Stimulated activated naive B cell treated with anti-CD40 and anti-IgM and Interleukin-4, amounts not matched to agents 10 μg/mL and 1 μg/mL and 100 μg/mL, for 72 hours (primary cell): ENCODE measurements around the gene CHAC1.
A peak's percentile ranks its signal among the peaks of the same experiment; 100 is the strongest.

Experiments
- ATAC-seq, 2 donors: fragments of 150-1000 bp; cut with Tn5 transposase; replicated peaks; 2 replicates each; pipeline ENCODE4 v1.10.0; 2021; ENCODE audit warnings: moderate library complexity in 1 of 2
- DNase-seq: peaks from one replicate; pipeline ENCODE4 v3.0.0; 2021
- H3K27ac Mint-ChIP-seq: one replicate; pipeline ENCODE4 v1.8.0; 2022; ENCODE audit warnings: mild to moderate bottlenecking, mixed read lengths
- H3K27me3 Mint-ChIP-seq, 2 donors: one replicate each; pipeline ENCODE4 v1.8.0; 2022; ENCODE audit warnings: mixed read lengths in 2 of 2
- H3K36me3 Mint-ChIP-seq, 2 donors: one replicate each; pipeline ENCODE4 v1.8.0; 2022; ENCODE audit warnings: mixed read lengths in 2 of 2, mild to moderate bottlenecking in 1 of 2
- H3K4me1 Mint-ChIP-seq, 2 donors: one replicate each; pipeline ENCODE4 v1.8.0; 2022; ENCODE audit warnings: mixed read lengths in 2 of 2, mild to moderate bottlenecking in 1 of 2
- H3K4me3 Mint-ChIP-seq, 2 donors: one replicate each; pipeline ENCODE4 v1.8.0; 2022; ENCODE audit warnings: mild to moderate bottlenecking in 2 of 2, mixed read lengths in 2 of 2, moderate library complexity in 1 of 2
- H3K9me3 Mint-ChIP-seq, 2 donors: one replicate each; pipeline ENCODE4 v1.8.0; 2022; ENCODE audit warnings: mixed read lengths in 2 of 2, mild to moderate bottlenecking in 1 of 2

Gene CHAC1

GRCh38 chr15:40952901-40953712, at the start of gene CHAC1:
TSS of gene CHAC1 (plus strand) at chr15:40953471. CDS start at chr15:40953584, 113 bp downstream.
- peak; percentile 96 to 98 for ATAC-seq
- H3K4me3 Mint-ChIP-seq, result peak within 1 kb of the TSS; percentile 87 to 92

GRCh38 chr15:40904552-40905201, 48.6 kb upstream of the CHAC1 start:
- no peaks in the 10 kb centered on the region for H3K27me3 Mint-ChIP-seq
- DNase-seq, result no peak
- peaks cover 37 to 42% of the 10 kb centered on the region in 2 donors for H3K36me3 Mint-ChIP-seq
- H3K4me1 Mint-ChIP-seq, result peaks cover 45 to 73% of the 10 kb centered on the region in 2 donors
- H3K4me3 Mint-ChIP-seq, result no peak overlapping the region
- ATAC-seq, result no peak
- no peaks in the 10 kb centered on the region for H3K9me3 Mint-ChIP-seq
- H3K27ac Mint-ChIP-seq, result no peak overlapping the region

More at GRCh38 chr15:40952901-40953712, at the start of gene CHAC1:
- Mint-ChIP-seq H3K27ac (peak within 1 kb of the TSS; percentile 91), H3K9me3 (no peaks in the 10 kb centered on the region), H3K4me1 (peaks cover 18 to 25% of the 10 kb centered on the region in 2 donors), H3K27me3 (peaks cover 5 to 12% of the 10 kb centered on the region in 2 donors), H3K36me3 (peaks cover 5 to 8% of the 10 kb centered on the region in 2 donors)
- peak; percentile 86 for DNase-seq

GRCh38 chr15:40906091-40906990, 46.9 kb upstream of the CHAC1 start:
- DNase-seq (peak; percentile 77), ATAC-seq (peak; percentile 77 to 82)
- H3K4me1 Mint-ChIP-seq, result peaks cover 42 to 64% of the 10 kb centered on the region in 2 donors
- H3K36me3 Mint-ChIP-seq, result peaks cover 25 to 27% of the 10 kb centered on the region in 2 donors
- no peaks in the 10 kb centered on the region for H3K9me3 Mint-ChIP-seq
- peak overlapping the region; percentile 81 to 86 for H3K4me3 Mint-ChIP-seq
- H3K27me3 Mint-ChIP-seq, result no peaks in the 10 kb centered on the region
- peak overlapping the region; percentile 88 for H3K27ac Mint-ChIP-seq

- Mint-ChIP-seq H3K9me3 (no peaks in the 10 kb centered on the region), H3K27ac (peak overlapping the region; percentile 88), H3K36me3 (peaks cover 23 to 25% of the 10 kb centered on the region in 2 donors), H3K4me3 (peak overlapping the region; percentile 81 to 86), H3K4me1 (peaks cover 42 to 57% of the 10 kb centered on the region in 2 donors), H3K27me3 (no peaks in the 10 kb centered on the region)
- peak; percentile 24 to 32 for ATAC-seq
- no peak for DNase-seq
These were observed 46.1 kb upstream of the CHAC1 start for GRCh38 chr15:40906991-40907802.

- Mint-ChIP-seq H3K9me3 (no peaks in the 10 kb centered on the region), H3K27me3 (no peaks in the 10 kb centered on the region), H3K4me1 (peaks cover 33 to 48% of the 10 kb centered on the region in 2 donors), H3K36me3 (peaks cover 15 to 17% of the 10 kb centered on the region in 2 donors), H3K4me3 (peak overlapping the region; percentile 41 to 62), H3K27ac (no peak overlapping the region)
- no peak for DNase-seq
- no peak for ATAC-seq
These were observed 45.2 kb upstream of the CHAC1 start for GRCh38 chr15:40908095-40908494.

GRCh38 chr15:40909662-40910630, 43.3 kb upstream of the CHAC1 start:
- no peak overlapping the region for H3K4me3 Mint-ChIP-seq
- peaks cover 0 to 4% of the 10 kb centered on the region in 2 donors for H3K36me3 Mint-ChIP-seq
- H3K4me1 Mint-ChIP-seq, result peaks cover 18 to 29% of the 10 kb centered on the region in 2 donors
- H3K9me3 Mint-ChIP-seq, result no peaks in the 10 kb centered on the region
- ATAC-seq (no peak), DNase-seq (no peak)
- no peak overlapping the region for H3K27ac Mint-ChIP-seq
- no peaks in the 10 kb centered on the region for H3K27me3 Mint-ChIP-seq

GRCh38 chr15:40911141-40911540, 42.1 kb upstream of the CHAC1 start:
- Mint-ChIP-seq H3K4me3 (no peak overlapping the region), H3K9me3 (no peaks in the 10 kb centered on the region), H3K27ac (no peak overlapping the region), H3K27me3 (no peaks in the 10 kb centered on the region), H3K4me1 (peaks cover 13 to 21% of the 10 kb centered on the region in 2 donors), H3K36me3 (no peaks in the 10 kb centered on the region)
- DNase-seq (no peak), ATAC-seq (no peak)

GRCh38 chr15:40911693-40912092, 41.6 kb upstream of the CHAC1 start:
- Mint-ChIP-seq H3K36me3 (no peaks in the 10 kb centered on the region), H3K4me3 (no peak overlapping the region), H3K4me1 (peaks cover 11 to 18% of the 10 kb centered on the region in 2 donors)

GRCh38 chr15:40912478-40912877, 40.8 kb upstream of the CHAC1 start:
- Mint-ChIP-seq H3K36me3 (no peaks in the 10 kb centered on the region), H3K4me1 (peaks cover 7 to 10% of the 10 kb centered on the region in 2 donors), H3K9me3 (no peaks in the 10 kb centered on the region), H3K4me3 (no peak overlapping the region), H3K27me3 (no peaks in the 10 kb centered on the region), H3K27ac (peak overlapping the region; percentile 76)
- ATAC-seq, result no peak
- DNase-seq, result no peak

More at GRCh38 chr15:40911693-40912092, 41.6 kb upstream of the CHAC1 start:
- Mint-ChIP-seq H3K9me3 (no peaks in the 10 kb centered on the region), H3K27ac (no peak overlapping the region), H3K27me3 (no peaks in the 10 kb centered on the region)
- no peak for ATAC-seq
- DNase-seq, result no peak

- ATAC-seq, result no peak
- H3K27ac Mint-ChIP-seq, result no peak overlapping the region
- H3K4me3 Mint-ChIP-seq, result no peak overlapping the region
- no peak for DNase-seq
- no peaks in the 10 kb centered on the region for H3K36me3 Mint-ChIP-seq
- H3K9me3 Mint-ChIP-seq, result no peaks in the 10 kb centered on the region
- H3K4me1 Mint-ChIP-seq, result peaks cover 0 to 3% of the 10 kb centered on the region in 2 donors
- H3K27me3 Mint-ChIP-seq, result no peaks in the 10 kb centered on the region
These were observed 39.3 kb upstream of the CHAC1 start for GRCh38 chr15:40914013-40914412.

GRCh38 chr15:40914486-40914885, 38.8 kb upstream of the CHAC1 start:
- Mint-ChIP-seq H3K4me3 (no peak overlapping the region), H3K27me3 (no peaks in the 10 kb centered on the region), H3K9me3 (no peaks in the 10 kb centered on the region), H3K4me1 (peaks cover 0 to 3% of the 10 kb centered on the region in 2 donors), H3K27ac (no peak overlapping the region), H3K36me3 (no peaks in the 10 kb centered on the region)
- ATAC-seq, result no peak
- DNase-seq, result no peak

- no peak for DNase-seq
- no peak overlapping the region for H3K4me3 Mint-ChIP-seq
- H3K9me3 Mint-ChIP-seq, result no peaks in the 10 kb centered on the region
- H3K27ac Mint-ChIP-seq, result no peak overlapping the region
- no peak for ATAC-seq
- H3K4me1 Mint-ChIP-seq, result no peaks in the 10 kb centered on the region
- no peaks in the 10 kb centered on the region for H3K27me3 Mint-ChIP-seq
- no peaks in the 10 kb centered on the region for H3K36me3 Mint-ChIP-seq
These were observed 38.1 kb upstream of the CHAC1 start for GRCh38 chr15:40915116-40915661.
